ENCODE results near the gene KRT17.
"Not testable (repeated sequence)": the region's sequence is repeated elsewhere in the genome, so short reads cannot be mapped to it uniquely, and the experiment has no call there.

KRT17 gene

GRCh38 chr17:41629826-41630670 is 5.7 kb upstream of the KRT17 start:
- Histone ChIP-seq H3K4me1 (ENCODE audit: insufficient read depth, low read length) (no peaks in the 10 kb centered on the region), H3K4me2 (ENCODE audit: insufficient read depth, low read length) (no peak overlapping the region), H2AFZ (ENCODE audit: low read depth, low read length) (no peak overlapping the region), H4K20me1 (ENCODE audit: insufficient read depth, low read length) (peaks cover 8% of the 10 kb centered on the region; the same call in 1 of the 2 replicates), H3K9ac (ENCODE audit: low read depth, low read length) (no peak overlapping the region), H3K9me3 (ENCODE audit: insufficient read depth, low read length, severe bottlenecking) (no peaks in the 10 kb centered on the region), H3K79me2 (ENCODE audit: insufficient read depth, low read length) (no peaks in the 10 kb centered on the region), H3K4me3 (ENCODE audit: low read depth in 1 of 2, low read length in 2 of 2) (no peak overlapping the region), H3K27ac (ENCODE audit: low read length) (no peak overlapping the region), H3K36me3 (ENCODE audit: insufficient read depth, low read length) (no peaks in the 10 kb centered on the region), H3K27me3 (ENCODE audit: insufficient read depth, low read length, poor library complexity) (no peaks in the 10 kb centered on the region)
- ATAC-seq (ENCODE audit: insufficient read depth, low read depth): no peak
- TF ChIP-seq CTCF (IDR thresholded peaks at IDR 0.05; ENCODE audit: borderline replicate concordance, extremely low read depth, low read length, poor library complexity, severe bottlenecking): no peak
- no peak for TF ChIP-seq EZH2 (IDR thresholded peaks at IDR 0.05; ENCODE audit: borderline replicate concordance, low read depth, low read length, severe bottlenecking)
- DNase-seq: no peak

GRCh38 chr17:41629316-41629715 is 4.9 kb upstream of the KRT17 start:
- Histone ChIP-seq H3K9ac (ENCODE audit: low read depth, low read length) (no peak overlapping the region), H3K4me1 (ENCODE audit: insufficient read depth, low read length) (no peaks in the 10 kb centered on the region), H4K20me1 (ENCODE audit: insufficient read depth, low read length) (peaks cover 8% of the 10 kb centered on the region; the same call in 1 of the 2 replicates), H3K9me3 (ENCODE audit: insufficient read depth, low read length, severe bottlenecking) (no peaks in the 10 kb centered on the region), H3K4me3 (ENCODE audit: low read depth in 1 of 2, low read length in 2 of 2) (no peak overlapping the region), H3K36me3 (ENCODE audit: insufficient read depth, low read length) (no peaks in the 10 kb centered on the region), H3K79me2 (ENCODE audit: insufficient read depth, low read length) (no peaks in the 10 kb centered on the region), H3K4me2 (ENCODE audit: insufficient read depth, low read length) (no peak overlapping the region), H3K27me3 (ENCODE audit: insufficient read depth, low read length, poor library complexity) (no peaks in the 10 kb centered on the region), H3K27ac (ENCODE audit: low read length) (no peak overlapping the region), H2AFZ (ENCODE audit: low read depth, low read length) (no peak overlapping the region)
- TF ChIP-seq CTCF (IDR thresholded peaks at IDR 0.05; ENCODE audit: borderline replicate concordance, extremely low read depth, low read length, poor library complexity, severe bottlenecking) (no peak), EZH2 (IDR thresholded peaks at IDR 0.05; ENCODE audit: borderline replicate concordance, low read depth, low read length, severe bottlenecking) (no peak)
- ATAC-seq (ENCODE audit: insufficient read depth, low read depth) (no peak), DNase-seq (no peak)

- not testable (repeated sequence) for H2AFZ ChIP-seq (ENCODE audit: low read depth, low read length); ATAC-seq (ENCODE audit: insufficient read depth, low read depth); H3K36me3 ChIP-seq (ENCODE audit: insufficient read depth, low read length); H3K27me3 ChIP-seq (ENCODE audit: insufficient read depth, low read length, poor library complexity); H3K4me1 ChIP-seq (ENCODE audit: insufficient read depth, low read length); DNase-seq; H3K9me3 ChIP-seq (ENCODE audit: insufficient read depth, low read length, severe bottlenecking); H3K4me3 ChIP-seq (ENCODE audit: low read depth in 1 of 2, low read length in 2 of 2); H3K9ac ChIP-seq (ENCODE audit: low read depth, low read length); H3K4me2 ChIP-seq (ENCODE audit: insufficient read depth, low read length); H3K79me2 ChIP-seq (ENCODE audit: insufficient read depth, low read length); H3K27ac ChIP-seq (ENCODE audit: low read length); H4K20me1 ChIP-seq (ENCODE audit: insufficient read depth, low read length)
Measured at GRCh38 chr17:41628621-41629255, 4.4 kb upstream of the KRT17 start.

- not testable (repeated sequence) for ATAC-seq (ENCODE audit: insufficient read depth, low read depth); H3K9me3 ChIP-seq (ENCODE audit: insufficient read depth, low read length, severe bottlenecking); H3K36me3 ChIP-seq (ENCODE audit: insufficient read depth, low read length); H3K4me2 ChIP-seq (ENCODE audit: insufficient read depth, low read length); H3K4me1 ChIP-seq (ENCODE audit: insufficient read depth, low read length); H3K79me2 ChIP-seq (ENCODE audit: insufficient read depth, low read length); H4K20me1 ChIP-seq (ENCODE audit: insufficient read depth, low read length); H2AFZ ChIP-seq (ENCODE audit: low read depth, low read length); H3K27me3 ChIP-seq (ENCODE audit: insufficient read depth, low read length, poor library complexity); H3K4me3 ChIP-seq (ENCODE audit: low read depth in 1 of 2, low read length in 2 of 2); H3K27ac ChIP-seq (ENCODE audit: low read length); DNase-seq; H3K9ac ChIP-seq (ENCODE audit: low read depth, low read length)
Measured at GRCh38 chr17:41628073-41628370, 3.6 kb upstream of the KRT17 start.
